ENCODE measurements around the gene ADAMTSL2.

Gene ADAMTSL2

DNA sequence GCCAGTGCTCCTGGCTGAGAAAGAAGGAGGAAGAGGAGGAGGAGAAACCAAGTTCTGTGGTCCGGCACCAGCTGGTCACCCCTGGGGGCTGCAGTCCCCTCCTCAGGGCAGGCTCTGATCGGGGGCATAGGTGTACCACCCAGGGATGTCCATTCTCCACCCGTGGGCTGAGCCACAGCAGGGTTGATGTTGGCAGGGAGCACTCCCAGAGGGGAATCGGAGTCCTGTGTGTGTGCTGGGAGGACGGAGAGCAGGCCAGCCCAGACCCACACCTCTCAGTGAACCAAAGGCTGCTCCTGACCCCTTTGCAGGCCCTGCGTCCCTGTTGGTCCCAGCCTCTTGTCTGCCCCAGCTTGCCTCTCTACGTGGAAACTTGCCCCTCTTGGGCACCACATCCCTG is 4.6 kb upstream of the ADAMTSL2 start:
- no peak for TF ChIP-seq EZH2phosphoT487 (IDR thresholded peaks at IDR 0.05; ENCODE audit: low read depth)
- TF ChIP-seq, protein P1, sequence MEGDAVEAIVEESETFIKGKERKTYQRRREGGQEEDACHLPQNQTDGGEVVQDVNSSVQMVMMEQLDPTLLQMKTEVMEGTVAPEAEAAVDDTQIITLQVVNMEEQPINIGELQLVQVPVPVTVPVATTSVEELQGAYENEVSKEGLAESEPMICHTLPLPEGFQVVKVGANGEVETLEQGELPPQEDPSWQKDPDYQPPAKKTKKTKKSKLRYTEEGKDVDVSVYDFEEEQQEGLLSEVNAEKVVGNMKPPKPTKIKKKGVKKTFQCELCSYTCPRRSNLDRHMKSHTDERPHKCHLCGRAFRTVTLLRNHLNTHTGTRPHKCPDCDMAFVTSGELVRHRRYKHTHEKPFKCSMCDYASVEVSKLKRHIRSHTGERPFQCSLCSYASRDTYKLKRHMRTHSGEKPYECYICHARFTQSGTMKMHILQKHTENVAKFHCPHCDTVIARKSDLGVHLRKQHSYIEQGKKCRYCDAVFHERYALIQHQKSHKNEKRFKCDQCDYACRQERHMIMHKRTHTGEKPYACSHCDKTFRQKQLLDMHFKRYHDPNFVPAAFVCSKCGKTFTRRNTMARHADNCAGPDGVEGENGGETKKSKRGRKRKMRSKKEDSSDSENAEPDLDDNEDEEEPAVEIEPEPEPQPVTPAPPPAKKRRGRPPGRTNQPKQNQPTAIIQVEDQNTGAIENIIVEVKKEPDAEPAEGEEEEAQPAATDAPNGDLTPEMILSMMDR (IDR thresholded peaks at IDR 0.05; ENCODE audit: low read depth, low read length): no peak
- no peak overlapping the region for H2AFZ ChIP-seq (ENCODE audit: low read depth, low read length)
- no peaks in the 10 kb centered on the region for H3K9me3 ChIP-seq (ENCODE audit: insufficient read depth, low read length)
- H3K27me3 ChIP-seq (ENCODE audit: low read depth, low read length): peaks cover 50% of the 10 kb centered on the region
- no peaks in the 10 kb centered on the region for H3K79me2 ChIP-seq (ENCODE audit: low read length)
- H3K4me2 ChIP-seq (ENCODE audit: low read length): no peak overlapping the region
- H4K20me1 ChIP-seq (ENCODE audit: insufficient read depth, low read length): no peaks in the 10 kb centered on the region
- no peak overlapping the region for H3K9ac ChIP-seq (ENCODE audit: low read length)
- no peak overlapping the region for H3K27ac ChIP-seq (ENCODE audit: low read length)
- H3K36me3 ChIP-seq (replicated peaks; ENCODE audit: low read depth, low read length): no peaks in the 10 kb centered on the region
- H3K4me1 ChIP-seq (ENCODE audit: low read length): no peaks in the 10 kb centered on the region
- H3K4me3 ChIP-seq (ENCODE audit: low read length): no peak overlapping the region

DNA sequence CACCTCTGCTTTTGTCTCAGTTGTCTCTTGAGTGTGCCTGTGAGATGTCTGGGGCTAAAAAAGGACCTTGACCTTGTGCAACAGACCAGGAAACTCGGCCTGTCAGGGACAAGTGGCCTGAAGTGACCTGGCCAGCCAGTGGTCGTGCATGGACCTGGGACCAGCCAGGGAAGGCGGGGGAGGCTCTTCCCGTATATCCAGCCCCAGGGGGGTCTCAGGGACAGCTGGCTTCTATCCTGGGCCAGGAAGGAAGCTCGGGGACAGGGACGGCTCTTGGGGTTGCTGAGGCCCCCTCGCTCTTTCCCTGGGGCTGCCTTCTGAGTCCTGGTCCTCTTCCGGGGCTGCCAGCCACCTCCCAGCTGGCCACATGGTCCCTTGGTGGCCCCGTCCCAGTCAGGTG is 3.2 kb upstream of the ADAMTSL2 start:
- Histone ChIP-seq H3K27me3 (ENCODE audit: low read depth, low read length) (peaks cover 43% of the 10 kb centered on the region), H3K9ac (ENCODE audit: low read length) (no peak overlapping the region), H3K9me3 (ENCODE audit: insufficient read depth, low read length) (no peaks in the 10 kb centered on the region), H3K27ac (ENCODE audit: low read length) (no peak overlapping the region), H4K20me1 (ENCODE audit: insufficient read depth, low read length) (no peaks in the 10 kb centered on the region), H3K36me3 (replicated peaks; ENCODE audit: low read depth, low read length) (no peaks in the 10 kb centered on the region), H3K4me3 (ENCODE audit: low read length) (no peak overlapping the region), H2AFZ (ENCODE audit: low read depth, low read length) (no peak overlapping the region), H3K4me1 (ENCODE audit: low read length) (no peaks in the 10 kb centered on the region), H3K4me2 (ENCODE audit: low read length) (no peak overlapping the region), H3K79me2 (ENCODE audit: low read length) (no peaks in the 10 kb centered on the region)
- TF ChIP-seq, protein P1 (IDR thresholded peaks at IDR 0.05; ENCODE audit: low read depth, low read length): no peak
- no peak for TF ChIP-seq EZH2phosphoT487 (IDR thresholded peaks at IDR 0.05; ENCODE audit: low read depth)

DNA sequence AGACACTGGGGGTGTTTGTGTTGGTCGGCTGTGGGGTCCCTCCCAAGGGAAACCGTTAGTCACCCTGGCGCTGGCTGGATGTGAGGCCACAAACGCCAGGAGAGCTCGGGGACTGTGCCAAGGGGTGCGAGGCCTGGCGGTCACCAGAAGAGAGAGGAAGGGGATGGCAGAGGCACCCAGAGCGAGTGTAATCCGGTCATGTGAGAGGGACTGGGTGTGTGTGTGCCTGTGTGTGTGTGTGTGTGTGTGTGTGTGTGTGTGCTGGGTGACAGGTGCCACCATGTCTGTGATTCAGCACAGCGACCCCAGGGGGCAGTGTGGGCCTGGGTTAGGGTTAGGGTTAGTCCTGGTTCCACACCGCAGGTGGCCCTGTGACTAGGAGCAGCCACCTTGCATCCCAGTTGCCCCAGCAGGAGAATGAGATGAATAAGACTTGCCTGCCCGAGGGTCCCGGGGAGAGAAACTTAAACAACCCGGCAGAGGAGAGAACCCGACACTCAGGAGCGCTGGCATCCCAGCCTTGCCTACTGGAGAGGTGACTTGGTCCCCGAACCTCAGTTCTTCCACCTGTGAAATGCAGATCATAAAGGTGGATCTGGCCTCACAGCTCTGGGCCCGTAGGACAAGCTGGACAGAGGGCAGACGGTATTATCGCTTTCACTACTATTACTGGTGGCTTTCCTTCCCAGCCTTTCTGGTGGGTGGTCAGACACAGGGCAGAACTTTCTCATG is 1.4 kb upstream of the ADAMTSL2 start:
- H3K27me3 ChIP-seq (ENCODE audit: low read depth, low read length): peaks cover 28% of the 10 kb centered on the region
- no peaks in the 10 kb centered on the region for H3K79me2 ChIP-seq (ENCODE audit: low read length)
- no peaks in the 10 kb centered on the region for H4K20me1 ChIP-seq (ENCODE audit: insufficient read depth, low read length)
- H3K4me2 ChIP-seq (ENCODE audit: low read length): no peak overlapping the region
- H3K9me3 ChIP-seq (ENCODE audit: insufficient read depth, low read length): no peaks in the 10 kb centered on the region
- H2AFZ ChIP-seq (ENCODE audit: low read depth, low read length): no peak overlapping the region
- TF ChIP-seq, protein P1 (IDR thresholded peaks at IDR 0.05; ENCODE audit: low read depth, low read length): peak; percentile 61
- TF ChIP-seq EZH2phosphoT487 (IDR thresholded peaks at IDR 0.05; ENCODE audit: low read depth): no peak
- H3K4me3 ChIP-seq (ENCODE audit: low read length): no peak overlapping the region
- no peak overlapping the region for H3K9ac ChIP-seq (ENCODE audit: low read length)
- H3K4me1 ChIP-seq (ENCODE audit: low read length): no peaks in the 10 kb centered on the region
- H3K36me3 ChIP-seq (replicated peaks; ENCODE audit: low read depth, low read length): no peaks in the 10 kb centered on the region
- no peak overlapping the region for H3K27ac ChIP-seq (ENCODE audit: low read length)

DNA sequence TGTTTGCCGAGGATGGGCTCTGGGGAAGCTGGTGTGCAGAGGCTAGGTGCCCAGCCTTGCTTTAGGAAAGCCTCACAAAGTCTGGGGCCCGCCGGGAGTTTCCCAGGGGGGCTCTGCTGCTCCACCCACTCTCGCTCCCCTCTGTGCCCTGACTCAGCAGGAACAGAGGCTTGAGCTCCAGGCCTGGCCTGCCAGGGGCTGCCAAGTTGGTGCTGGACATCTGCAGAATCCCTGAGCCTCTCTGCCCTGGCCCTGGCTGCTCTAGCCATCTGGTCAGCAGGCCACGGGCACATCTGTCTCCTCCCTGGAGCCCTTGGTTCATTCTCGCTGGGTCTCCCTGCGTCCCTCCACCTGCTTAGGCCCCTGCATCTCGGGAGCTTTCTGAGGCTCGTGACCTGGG is 647 bp upstream of the ADAMTSL2 start:
- Histone ChIP-seq H3K79me2 (ENCODE audit: low read length) (no peaks in the 10 kb centered on the region), H3K27ac (ENCODE audit: low read length) (no peak overlapping the region), H3K9ac (ENCODE audit: low read length) (no peak overlapping the region), H4K20me1 (ENCODE audit: insufficient read depth, low read length) (no peaks in the 10 kb centered on the region), H3K4me1 (ENCODE audit: low read length) (no peaks in the 10 kb centered on the region), H3K9me3 (ENCODE audit: insufficient read depth, low read length) (no peaks in the 10 kb centered on the region), H3K4me2 (ENCODE audit: low read length) (no peak overlapping the region), H3K4me3 (ENCODE audit: low read length) (no peak overlapping the region), H3K27me3 (ENCODE audit: low read depth, low read length) (peaks cover 23% of the 10 kb centered on the region), H2AFZ (ENCODE audit: low read depth, low read length) (no peak overlapping the region), H3K36me3 (replicated peaks; ENCODE audit: low read depth, low read length) (no peaks in the 10 kb centered on the region)
- TF ChIP-seq, protein P1 (IDR thresholded peaks at IDR 0.05; ENCODE audit: low read depth, low read length): no peak
- no peak for TF ChIP-seq EZH2phosphoT487 (IDR thresholded peaks at IDR 0.05; ENCODE audit: low read depth)
